CD4-positive, alpha-beta T cell treated with Interleukin-1 beta for 1 hour (primary cell): ENCODE results near the gene PDE4B.
"Not testable (repeated sequence)": the region's sequence is repeated elsewhere in the genome, so short reads cannot be mapped to it uniquely, and the experiment has no call there.

Experiments
- DNase-seq, 2 donors: peaks; one replicate each; pipeline ENCODE4 v3.0.0-alpha.2; 2020 to 2022

PDE4B gene

DNA sequence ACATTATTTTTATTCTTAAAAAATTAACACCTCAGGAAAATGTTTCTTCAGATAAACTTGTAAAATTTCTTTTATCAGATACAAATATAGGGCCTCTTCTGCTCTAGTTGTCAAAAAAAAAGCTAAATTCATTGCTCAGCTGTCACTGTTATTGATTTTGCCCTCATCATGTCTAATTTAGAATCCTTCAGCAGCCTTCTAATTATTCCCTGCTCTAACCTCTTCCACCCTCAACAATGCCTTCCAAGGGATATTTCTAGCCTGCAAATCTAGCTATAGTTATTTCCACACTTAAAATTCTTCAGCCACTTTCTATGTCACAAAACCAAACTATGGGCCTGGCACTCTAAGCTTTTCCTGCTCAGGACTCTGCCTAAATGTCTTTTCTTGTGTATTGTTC lies 25.2 kb downstream of the PDE4B start:
- DNase-seq, result no peak

DNA sequence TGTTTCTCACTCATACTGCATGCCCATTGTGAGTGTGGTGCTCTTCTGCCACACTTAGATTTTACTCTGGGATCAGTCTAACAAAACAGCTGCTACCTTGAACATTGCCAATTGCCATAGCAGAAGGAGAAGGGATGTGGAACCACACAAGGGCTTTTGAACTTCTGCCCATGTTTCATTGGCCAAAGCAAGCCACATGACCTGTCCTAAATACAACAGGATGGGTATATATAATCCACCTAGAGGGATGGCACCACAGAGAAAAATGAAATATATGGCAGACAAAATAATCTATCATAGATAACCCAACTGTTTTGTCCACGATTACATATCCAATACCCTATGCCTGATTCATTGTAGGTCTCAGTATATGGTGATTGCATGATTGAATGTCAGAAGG lies 26.3 kb downstream of the PDE4B start:
- DNase-seq, result no peak

DNA sequence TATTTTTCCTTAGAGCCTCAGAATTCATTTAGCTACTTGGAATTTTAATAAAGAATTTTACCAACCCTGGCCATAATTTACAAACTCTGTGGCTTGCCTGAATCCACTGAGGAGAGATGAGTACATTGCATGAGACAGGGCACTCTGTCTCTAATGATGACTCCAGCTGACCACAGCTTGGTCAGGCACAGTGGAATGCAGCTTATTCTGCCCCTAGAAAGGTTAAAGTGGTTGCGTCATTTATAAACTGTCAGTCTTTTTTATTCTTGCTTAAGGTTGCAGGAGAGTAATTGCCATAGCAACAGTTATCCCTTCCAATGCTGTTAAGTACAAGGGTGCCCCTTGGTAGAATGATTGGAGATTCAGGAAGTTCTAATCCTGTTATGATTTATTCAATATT lies 28.3 kb downstream of the PDE4B start:
- no peak for DNase-seq

DNA sequence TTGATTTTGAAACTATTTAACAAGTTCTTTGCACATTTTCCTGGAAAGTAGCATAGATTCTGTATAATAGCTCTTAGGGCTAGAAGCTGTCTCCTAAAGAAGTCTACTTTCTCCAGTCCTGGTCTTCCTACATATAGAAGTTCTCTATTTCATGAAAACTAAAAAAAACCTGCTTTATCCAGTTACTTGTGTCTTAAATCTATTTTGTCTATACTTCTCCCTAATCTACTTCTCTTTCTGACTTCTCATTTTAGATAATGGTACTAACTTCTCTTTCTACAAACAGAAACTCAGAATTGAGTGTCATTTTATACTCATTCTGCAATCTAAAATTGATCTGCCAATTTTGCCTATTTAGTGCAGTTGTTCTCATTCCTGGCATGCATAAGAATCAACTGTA lies 28.7 kb downstream of the PDE4B start:
- no peak for DNase-seq

DNA sequence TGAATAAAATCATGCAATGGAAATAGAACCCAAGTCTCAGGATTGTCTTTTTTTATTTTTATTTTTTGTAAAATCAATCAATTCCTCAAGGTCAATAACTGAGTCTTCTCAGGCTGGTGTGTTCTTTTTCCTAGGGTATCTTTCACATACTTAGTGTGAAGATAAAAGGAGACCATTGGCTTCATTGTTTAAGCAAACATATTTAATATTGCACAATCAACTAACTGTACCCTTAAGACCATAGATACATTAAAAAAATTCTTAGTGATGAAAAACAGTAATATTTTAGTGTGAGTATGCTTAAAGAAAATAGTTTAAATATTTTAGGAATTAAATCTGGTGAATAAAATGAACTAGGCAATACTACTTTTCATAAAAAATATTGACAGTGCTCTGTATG lies 31.4 kb downstream of the PDE4B start:
- DNase-seq, result no peak

DNA sequence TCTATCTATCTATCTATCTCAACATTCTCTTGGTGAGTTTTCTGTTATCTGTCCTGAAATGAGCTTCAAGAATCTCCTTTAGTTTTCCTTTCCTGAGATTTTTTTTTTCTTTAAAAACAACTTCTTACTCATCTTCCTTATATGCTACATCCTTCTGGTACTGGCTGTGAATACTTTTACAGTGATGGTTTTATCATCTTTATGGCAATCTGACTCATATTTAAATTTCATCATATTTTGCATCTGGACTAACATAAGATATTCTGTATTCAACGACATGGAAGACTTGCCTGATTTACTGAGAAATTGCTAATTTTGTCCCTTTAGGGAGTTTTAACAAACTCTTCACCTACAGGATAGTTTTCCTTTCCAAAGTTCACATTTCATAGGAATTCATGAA lies 33.0 kb downstream of the PDE4B start:
- DNase-seq, result no peak

DNA sequence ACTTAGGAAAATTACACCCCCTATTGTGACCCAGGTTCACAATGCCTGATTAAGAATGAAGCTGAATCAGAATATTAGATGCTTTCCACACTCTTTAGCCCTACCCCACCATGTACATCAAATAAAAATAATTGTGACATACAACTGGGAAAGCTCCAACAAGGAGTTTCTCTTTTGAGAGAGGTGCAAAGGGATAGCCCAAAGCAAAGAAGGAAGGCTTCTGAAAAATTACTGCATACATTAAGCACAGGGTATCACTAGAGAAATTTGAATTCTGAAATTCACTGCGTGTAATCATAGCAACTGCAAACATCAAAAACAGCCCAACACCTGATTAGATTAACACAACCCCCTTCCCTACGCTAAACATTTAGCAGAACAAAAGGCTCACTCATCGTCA lies 34.1 kb downstream of the PDE4B start:
- no peak for DNase-seq

DNA sequence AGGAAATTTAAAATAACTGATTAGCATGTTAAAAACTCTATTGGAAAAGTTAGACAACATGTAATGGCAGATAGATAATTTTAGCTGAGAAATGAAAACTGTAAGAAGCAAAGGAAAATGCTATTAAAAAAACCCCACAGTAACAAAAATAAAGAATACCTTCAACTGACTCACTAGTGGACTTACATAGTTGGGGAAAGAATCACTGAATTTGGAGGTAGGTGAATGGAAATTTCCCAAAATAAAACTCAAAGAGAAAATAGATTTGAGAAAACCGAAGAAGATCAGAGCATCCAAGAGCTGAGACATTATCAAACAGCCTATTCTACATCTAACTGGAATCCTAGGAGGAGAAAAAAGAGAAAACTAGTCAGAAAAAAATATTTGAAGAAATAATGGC lies 34.7 kb downstream of the PDE4B start:
- DNase-seq, result no peak

DNA sequence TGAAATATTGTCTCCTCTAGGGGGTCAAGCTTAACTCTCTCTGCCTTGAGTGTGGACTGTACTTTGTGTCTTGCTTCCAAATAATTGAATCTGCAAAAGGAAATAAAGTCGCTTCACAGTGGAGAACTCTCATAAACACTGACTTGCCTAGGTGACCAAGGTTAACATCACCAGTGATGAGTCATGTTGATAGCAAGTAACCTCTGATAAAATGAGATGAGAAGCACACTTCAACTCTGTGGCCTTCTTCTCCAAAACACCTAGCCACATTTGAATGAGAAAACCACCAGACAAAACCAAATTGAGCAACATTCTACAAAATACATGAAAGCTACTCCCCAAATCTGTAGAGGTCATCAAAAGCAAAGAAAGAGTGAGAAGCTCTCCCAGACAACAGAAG lies 37.6 kb downstream of the PDE4B start:
- DNase-seq, result no peak

DNA sequence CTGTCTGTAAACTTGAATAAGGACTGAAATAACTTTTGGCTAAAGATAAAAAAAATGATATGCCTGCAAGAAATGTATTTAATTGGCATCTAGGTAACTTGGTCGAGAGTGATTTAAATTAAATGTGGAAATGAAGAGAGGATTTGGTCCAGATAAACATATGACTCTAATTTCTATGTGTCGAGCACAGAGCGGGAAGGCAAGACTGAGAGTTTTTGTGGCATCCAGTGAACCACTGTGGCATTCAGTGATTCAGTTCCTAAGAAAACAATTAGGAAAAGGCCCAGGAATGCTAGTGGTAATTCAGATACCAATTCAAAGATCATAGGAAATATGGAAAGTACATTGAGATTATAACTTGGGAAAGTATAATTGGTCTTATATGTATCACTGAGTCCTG lies 39.6 kb downstream of the PDE4B start:
- DNase-seq, result no peak

DNA sequence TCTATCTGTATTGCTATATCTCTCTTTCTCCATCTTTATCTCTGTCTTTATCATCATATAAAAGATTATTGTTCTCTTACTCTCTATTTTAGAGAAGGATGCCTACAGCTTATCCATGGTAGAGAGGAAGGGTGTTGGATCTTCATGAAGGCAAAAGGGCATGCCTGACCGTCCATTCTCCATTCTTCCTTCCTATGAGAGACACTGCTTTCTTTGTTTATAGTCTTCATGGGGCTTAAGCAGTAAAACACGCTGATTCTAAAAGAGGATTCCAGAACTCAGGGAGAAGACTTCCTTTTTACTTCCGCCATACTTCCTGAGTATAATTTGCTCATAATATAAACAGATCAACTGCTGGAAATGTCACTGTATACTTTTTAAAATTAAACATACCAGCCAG lies 44.0 kb downstream of the PDE4B start:
- DNase-seq, result no peak

DNA sequence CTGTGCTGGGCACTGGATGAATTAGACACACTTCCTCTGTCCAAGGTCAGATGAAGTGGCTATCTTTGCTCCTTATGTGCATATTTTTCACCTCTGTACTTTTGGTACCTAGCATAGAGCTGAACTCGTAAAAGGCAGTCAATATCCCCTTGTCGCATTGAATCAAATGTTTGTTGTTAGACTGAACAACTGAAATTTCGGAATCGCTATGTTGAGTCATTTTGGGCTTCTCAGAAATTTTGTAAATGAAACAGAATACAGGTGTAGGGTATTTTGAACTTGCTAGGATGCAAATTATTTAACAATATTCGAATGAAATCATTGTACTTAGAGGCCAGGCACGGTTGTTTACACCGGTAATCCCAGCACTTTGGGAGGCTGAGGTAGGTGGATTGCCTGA lies 48.0 kb downstream of the PDE4B start:
- DNase-seq, result no peak

DNA sequence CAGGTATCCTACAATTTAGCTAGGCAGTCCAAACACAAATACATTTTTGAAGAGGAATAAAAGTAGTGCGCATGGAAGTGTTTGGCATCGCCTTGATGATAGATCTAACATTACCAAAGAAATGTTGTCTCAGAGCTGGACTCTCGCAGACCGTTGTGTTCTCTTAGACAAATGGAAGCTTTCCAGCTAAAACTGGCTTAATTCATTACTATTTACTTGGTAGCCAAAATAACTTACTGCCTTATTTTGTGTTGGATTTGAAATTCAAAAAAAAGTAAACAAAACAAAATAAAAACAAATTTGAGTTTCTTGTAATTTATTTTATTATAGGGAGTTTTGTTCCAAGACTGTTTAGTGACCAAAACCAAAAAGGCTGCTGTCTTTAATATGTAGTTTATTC lies 51.6 kb downstream of the PDE4B start:
- DNase-seq, result no peak

DNA sequence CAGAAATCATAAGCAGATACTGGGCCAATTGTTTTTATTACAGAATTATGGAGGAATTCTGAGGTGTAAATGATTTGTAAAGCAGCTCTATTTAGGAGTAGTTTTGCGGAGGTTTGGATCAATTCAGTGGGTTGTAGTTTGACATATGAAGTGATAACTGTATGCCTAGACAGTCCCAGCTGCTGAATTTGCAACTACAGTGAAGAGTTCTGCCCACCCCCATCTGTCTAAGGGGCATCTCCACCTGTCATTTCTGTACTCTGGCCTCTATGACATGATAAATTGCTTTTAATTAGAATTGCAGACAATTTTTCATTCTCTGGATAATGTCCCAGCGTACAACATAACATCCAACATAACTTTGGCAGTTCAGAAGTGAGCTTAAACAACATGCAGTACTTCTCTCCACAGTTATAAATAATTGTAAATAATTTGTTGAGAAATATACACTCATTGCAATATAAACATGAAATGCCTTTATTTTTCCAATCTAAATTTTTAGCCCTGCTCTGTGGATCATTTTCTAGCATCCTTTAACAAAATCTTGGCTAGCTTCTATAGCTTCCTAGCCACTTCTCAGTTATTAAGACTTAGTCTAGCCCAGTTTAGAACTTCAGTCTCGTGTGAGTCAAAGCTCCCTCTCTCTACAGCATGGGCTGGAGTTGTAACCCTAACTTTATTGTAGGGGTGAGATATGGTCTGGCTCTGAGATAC lies 52.3 kb downstream of the PDE4B start:
- DNase-seq, result no peak

DNA sequence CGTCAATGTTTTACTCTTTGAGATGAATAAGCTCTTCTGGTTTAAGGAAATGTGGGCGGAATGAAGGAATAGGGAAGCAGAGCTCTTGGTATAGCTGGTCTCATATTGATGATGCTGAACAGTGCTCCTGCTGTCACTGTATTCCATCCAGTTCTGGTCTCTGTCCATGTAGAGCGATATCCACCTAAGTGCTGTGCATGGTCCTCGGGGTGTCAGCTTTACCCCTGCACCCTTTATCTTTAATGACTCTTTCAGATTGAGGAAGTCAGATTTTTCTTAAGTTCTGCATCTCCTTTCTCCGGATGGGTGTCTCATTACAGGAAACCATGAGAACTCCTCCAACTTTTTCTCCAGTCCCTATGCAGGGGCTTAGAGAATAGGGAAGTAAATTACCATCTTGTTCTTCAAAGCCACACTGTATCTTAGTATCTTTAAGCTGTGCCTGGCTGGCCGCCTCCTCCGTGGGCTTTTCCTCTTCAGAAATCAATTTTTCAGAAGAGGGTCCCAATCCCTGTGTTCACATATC lies 52.9 kb downstream of the PDE4B start:
- no peak for DNase-seq

DNA sequence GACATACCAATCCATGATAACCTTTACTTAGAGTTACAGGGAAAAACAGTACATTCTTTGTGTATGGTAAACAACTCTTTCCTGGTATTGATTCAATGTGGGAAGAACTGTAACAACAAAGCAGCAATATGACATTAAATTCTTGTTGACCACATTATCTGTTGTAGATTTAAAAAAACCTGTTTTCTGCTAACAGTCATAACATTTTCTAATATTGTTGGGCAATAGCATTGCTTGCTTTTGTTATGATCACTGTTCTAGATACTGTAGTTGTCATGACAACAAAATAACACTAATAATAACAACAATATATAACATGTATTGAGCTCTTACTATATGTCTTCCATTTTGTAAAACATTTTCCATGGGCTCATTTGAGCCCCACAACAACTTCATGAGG lies 54.2 kb downstream of the PDE4B start:
- DNase-seq, result no peak

DNA sequence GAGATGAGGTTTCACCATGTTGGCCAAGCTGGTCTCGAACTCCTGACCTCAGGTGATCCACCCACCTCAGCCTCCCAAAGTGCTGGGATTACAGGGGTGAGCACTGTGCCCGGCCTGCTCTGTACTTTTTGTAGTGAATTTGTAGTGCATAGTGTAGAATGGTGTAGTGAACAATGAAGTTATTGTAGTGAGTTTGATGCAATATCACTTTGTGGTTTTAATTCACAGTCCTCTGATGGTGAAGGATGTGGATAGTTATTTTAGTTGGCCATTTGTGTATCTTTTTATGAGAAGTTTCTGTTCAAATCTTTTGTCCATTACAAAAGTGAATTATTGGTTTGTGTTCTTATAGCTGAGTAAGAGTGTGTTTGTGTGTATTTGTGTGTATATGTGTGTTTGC lies 57.6 kb downstream of the PDE4B start:
- no peak for DNase-seq

DNA sequence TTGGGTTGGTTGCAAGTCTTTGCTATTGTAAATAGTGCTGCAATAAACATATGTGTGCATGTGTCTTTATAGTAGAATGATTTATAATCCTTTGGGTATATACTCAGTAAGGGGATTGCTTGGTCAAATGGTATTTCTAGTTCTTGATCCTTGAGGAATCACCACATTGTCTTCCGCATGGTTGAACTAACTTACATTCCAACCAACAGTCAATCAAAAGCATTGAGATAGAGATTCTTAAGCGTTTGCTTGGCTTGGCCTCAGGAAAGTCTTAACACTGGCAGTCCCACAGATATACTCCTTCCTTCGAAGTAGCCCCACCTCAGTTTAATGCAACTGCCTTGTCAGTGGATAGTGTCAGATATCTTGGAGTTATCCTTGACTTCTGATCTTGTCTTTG lies 63.9 kb downstream of the PDE4B start:
- not testable (repeated sequence) for DNase-seq

DNA sequence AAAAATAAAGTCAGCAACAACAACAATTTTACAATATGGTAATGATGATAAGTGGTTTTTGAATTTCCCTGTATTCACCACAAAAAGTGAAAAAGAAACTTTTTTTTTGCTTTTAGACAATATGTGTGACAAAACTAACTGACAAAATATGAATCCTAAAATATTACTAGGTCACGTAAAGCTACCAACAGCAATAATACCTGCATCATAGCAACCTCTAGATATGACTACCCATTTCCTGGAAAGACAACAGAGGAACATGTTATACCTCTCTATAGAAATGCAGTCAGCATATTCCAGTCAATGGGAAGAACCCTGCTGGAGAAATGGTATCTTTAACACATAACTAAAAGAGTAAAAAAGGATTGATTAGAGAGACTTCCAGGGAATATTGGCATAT lies 73.7 kb downstream of the PDE4B start:
- DNase-seq, result no peak

DNA sequence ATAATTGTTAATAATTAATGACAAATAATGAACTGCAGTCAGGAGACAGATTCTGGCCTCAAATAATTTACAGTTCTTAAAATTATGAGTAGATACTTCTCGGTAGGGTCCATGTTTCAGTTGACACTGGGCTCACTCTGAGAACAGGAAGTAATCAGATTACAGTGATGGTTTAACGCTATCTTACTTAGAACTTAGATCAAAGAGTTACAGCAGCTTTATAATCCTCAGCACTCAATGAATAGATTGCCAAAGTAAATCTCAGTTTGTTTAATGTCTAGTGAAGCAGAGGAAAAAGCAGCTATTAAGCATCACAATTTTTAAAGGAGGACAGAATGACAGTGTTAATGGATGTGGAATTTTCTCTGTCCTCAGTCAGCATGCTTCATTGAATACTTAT lies 79.6 kb downstream of the PDE4B start:
- DNase-seq, result no peak

DNA sequence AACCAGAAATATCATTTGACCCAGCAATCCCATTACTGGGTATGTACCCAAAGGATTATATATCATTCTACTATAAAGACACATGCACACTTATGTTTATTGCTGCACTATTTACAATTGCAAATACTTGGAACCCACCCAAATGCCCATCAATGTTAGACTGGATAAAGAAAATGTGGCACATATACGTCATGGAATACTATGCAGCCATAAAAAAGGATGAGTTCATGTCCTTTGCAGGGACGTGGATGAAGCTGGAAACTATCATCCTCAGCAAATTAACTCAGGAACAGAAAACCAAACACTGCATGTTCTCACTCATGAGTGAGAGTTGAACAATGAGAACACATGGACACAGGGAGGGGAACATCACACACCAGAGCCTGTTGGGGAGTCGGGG lies 85.6 kb downstream of the PDE4B start:
- not testable (repeated sequence) for DNase-seq

DNA sequence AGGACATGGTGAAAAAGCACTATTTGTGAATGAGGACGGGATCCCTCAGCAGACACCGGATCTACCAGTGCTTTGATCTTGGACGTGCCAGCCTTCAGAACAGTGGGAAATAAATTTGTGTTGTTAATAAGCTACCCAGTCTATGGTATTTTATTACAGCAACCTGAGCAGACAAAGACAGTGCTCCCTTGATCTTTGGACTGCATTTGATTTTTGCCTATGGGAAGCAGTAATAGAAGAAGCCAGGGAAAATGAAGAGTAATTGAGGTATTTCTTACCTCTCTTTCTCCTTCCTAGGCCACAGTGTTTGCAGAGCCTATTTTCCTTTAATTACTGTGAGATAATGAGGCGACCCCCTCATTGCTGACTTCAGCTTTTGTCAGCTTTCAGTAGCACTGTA lies 87.9 kb downstream of the PDE4B start:
- DNase-seq, result no peak

DNA sequence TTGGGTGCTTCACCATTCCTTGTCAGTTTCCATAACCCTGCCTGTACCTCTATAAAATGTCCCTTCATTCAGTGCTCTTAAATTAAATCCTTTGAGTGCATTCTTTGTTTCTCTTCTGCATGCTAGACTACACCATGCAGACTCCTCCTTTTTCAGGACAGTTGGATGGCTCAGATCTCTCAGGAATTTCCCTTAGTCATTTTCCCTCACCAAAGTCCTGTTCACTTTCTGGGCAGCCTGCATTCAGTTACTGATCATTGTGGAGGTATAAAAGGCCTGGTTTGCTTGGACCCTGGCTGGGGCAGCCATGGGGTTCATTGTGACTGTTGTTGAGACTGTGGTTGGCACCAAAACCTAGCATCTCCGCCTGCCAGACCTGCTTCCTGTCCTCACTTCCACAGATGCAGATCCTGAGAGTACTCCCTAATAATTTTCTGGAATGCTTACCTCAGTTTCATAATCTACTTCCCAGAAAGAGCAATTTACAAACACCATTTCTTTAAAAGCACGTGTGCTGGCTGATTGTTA lies 88.4 kb downstream of the PDE4B start:
- DNase-seq, result no peak

DNA sequence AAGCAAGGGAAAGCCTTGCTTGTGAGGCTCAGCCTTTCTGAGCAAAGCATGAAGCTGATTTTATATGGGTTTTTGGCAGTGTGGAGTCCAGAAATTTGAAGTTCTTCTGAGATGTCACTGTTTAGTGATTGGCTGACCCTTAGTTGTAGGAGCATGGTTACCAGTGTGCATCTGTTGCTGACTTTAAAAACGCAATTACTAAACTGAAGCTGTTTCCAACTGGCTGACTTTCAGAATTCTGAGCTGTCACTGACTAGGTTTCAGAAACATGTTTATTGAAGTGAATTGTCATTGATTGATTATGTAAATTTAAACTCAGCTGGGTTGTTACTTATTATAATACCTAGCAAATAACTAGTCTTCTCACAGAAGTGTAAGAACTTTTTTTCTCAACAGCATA lies 89.4 kb downstream of the PDE4B start:
- DNase-seq, result no peak

DNA sequence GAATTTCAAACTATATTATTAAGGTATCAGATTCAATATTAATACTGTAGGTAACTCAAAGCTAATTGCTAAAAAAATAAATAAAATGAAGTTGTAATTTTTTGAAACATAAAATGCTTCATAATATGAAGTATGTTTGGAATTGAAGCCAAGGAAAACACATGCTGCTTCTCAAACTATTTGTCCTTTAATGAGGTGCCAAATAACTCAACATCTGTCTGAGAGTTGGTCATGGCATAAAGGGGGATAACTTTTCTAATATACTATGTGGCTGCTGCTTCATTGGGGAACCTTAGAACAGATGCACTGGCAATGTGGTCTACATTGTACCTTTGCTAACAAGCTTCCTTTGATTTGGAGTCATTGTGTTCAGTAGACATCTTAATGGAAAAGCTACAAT lies 96.7 kb downstream of the PDE4B start:
- no peak for DNase-seq
